Spleen (tissue), 7 donors: ENCODE measurements around the gene CDH3.

Experiments used
- POLR2AphosphoS5 ChIP-seq, 3 donors: sonication (generic); formaldehyde crosslinking; IDR thresholded peaks; one replicate each; pipeline ENCODE4 v1.5.1; 2017; ENCODE audit warnings: antibody characterized with exemption in 3 of 3
- TF ChIP-seq, protein P1 (sequence below), 11 experiments: fragments of 200-600 bp in 7 of 11; fragments of 450-650 bp in 4 of 11; sonication (generic) in 4 of 11; IDR thresholded peaks in 8 of 11; conservative IDR thresholded peaks in 3 of 11; 1 replicate in 7 of 11; 2 replicates in 4 of 11; pipeline versions ENCODE4 v1.4.0 to v1.8.0; 2016 to 2021; ENCODE audit warnings: antibody characterized with exemption in 11 of 11, inconsistent platforms in 4 of 11, mild to moderate bottlenecking in 1 of 11
- donor health status: DM: no; HTN: no; CAD: no; lungs with moderate emphysema.
- donor health status: DM: no; HTN: no; CAD: no.
- donor health status: DM: no; HTN: no; CAD: no.

DNA sequence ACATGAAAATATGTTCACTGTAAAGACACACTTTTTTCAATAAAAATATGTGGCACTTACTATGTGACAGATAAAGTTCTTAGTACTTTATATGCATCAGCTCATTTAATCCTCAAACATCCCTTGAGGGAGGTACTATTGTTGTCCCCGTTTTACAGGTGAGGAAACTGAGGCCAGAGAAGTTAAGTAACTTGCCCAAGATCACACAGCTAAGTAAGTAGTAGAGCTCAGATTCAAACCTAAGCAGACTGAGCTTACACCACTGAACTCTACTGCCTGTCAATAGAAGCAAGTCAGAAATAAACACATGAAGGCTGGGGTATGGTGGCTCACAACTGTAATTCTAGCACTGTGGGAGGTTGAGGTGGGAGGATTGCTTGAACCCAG is 13.9 kb downstream of the CDH3 start:
- TF ChIP-seq, protein P1, sequence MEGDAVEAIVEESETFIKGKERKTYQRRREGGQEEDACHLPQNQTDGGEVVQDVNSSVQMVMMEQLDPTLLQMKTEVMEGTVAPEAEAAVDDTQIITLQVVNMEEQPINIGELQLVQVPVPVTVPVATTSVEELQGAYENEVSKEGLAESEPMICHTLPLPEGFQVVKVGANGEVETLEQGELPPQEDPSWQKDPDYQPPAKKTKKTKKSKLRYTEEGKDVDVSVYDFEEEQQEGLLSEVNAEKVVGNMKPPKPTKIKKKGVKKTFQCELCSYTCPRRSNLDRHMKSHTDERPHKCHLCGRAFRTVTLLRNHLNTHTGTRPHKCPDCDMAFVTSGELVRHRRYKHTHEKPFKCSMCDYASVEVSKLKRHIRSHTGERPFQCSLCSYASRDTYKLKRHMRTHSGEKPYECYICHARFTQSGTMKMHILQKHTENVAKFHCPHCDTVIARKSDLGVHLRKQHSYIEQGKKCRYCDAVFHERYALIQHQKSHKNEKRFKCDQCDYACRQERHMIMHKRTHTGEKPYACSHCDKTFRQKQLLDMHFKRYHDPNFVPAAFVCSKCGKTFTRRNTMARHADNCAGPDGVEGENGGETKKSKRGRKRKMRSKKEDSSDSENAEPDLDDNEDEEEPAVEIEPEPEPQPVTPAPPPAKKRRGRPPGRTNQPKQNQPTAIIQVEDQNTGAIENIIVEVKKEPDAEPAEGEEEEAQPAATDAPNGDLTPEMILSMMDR (IDR thresholded peaks at IDR 0.05 in 8 of 11, conservative IDR thresholded peaks at IDR 0.05 in 3 of 11) = no peak
- no peak for TF ChIP-seq POLR2AphosphoS5 (IDR thresholded peaks at IDR 0.05)
